Prostate gland (tissue), 2 donors: ENCODE results near the gene PACC1. TPM values are rescaled to one million over a fixed set of nuclear protein-coding genes. Genes with fewer than 3 reads are reported as not detected.
"Not testable (repeated sequence)": the region's sequence is repeated elsewhere in the genome, so short reads cannot be mapped to it uniquely, and the experiment has no call there.

Experiments used
- DNase-seq: peaks from one replicate; pipeline ENCODE4 v3.0.0-alpha.2; 2019; ENCODE audit warnings: low spot score
- H3K27ac ChIP-seq, 2 donors: fragments of 200-600 bp; sonication (generic); 2 replicates each; pipeline ENCODE4 v1.5.1; 2017 to 2019
- H3K27me3 ChIP-seq: fragments of 200-600 bp; sonication (generic); replicated peaks from 2 replicates; pipeline ENCODE4 v1.5.1; 2019; ENCODE audit not compliant: insufficient read depth
- H3K36me3 ChIP-seq, 2 donors: fragments of 200-600 bp; sonication (generic); 1 replicate in 1 of 2; 2 replicates in 1 of 2; pipeline versions ENCODE4 v1.5.1 to v1.8.1; 2017 to 2019
- H3K4me1 ChIP-seq: fragments of 200-600 bp; sonication (generic); replicated peaks from 2 replicates; pipeline ENCODE4 v1.5.1; 2019
- H3K4me3 ChIP-seq, 2 donors: fragments of 200-600 bp; sonication (generic); 2 replicates each; pipeline ENCODE4 v1.5.1; 2017 to 2019
- H3K9me3 ChIP-seq: fragments of 200-600 bp; sonication (generic); 2 replicates; pipeline ENCODE4 v1.5.1; 2017
- POLR2A ChIP-seq: fragments of 450-650 bp; IDR thresholded peaks from one replicate; pipeline ENCODE4 v1.6.1; 2016; ENCODE audit warnings: antibody characterized with exemption, mild to moderate bottlenecking
- POLR2AphosphoS5 ChIP-seq: sonication (generic); formaldehyde crosslinking; IDR thresholded peaks from one replicate; pipeline ENCODE4 v1.6.1; 2017; ENCODE audit warnings: antibody characterized with exemption
- WGBS: methylation state at CpG from one replicate; pipeline ENCODE4 v1.1.5; 2018; 5-methylcytosine and 5-hydroxymethylcytosine counted together
- intact Hi-C: fragments of 100-400 bp; cut with DNase I; formaldehyde crosslinking; loops from one replicate; pipeline ENCODE4 v1.14.2; 2022
- total RNA-seq, 2 donors: library from RNA; depleted of rRNA; stranded (reverse); fragments of >200 nt; gene quantifications; one replicate each; pipeline ENCODE4 v1.1.0, GENCODE V29; 2016
- TF ChIP-seq, protein P1 (sequence below), 4 experiments: fragments of 200-600 bp in 2 of 4; fragments of 450-650 bp in 2 of 4; sonication (generic) in 2 of 4; IDR thresholded peaks; 1 replicate in 3 of 4; 2 replicates in 1 of 4; pipeline ENCODE4 v1.5.1; 2016 to 2019; ENCODE audit warnings: antibody characterized with exemption in 4 of 4, mild to moderate bottlenecking in 2 of 4, moderate library complexity in 2 of 4

PACC1 gene
- total RNA-seq, 2 donors from 2014 or later = 5.6 to 6.4 TPM

DNA sequence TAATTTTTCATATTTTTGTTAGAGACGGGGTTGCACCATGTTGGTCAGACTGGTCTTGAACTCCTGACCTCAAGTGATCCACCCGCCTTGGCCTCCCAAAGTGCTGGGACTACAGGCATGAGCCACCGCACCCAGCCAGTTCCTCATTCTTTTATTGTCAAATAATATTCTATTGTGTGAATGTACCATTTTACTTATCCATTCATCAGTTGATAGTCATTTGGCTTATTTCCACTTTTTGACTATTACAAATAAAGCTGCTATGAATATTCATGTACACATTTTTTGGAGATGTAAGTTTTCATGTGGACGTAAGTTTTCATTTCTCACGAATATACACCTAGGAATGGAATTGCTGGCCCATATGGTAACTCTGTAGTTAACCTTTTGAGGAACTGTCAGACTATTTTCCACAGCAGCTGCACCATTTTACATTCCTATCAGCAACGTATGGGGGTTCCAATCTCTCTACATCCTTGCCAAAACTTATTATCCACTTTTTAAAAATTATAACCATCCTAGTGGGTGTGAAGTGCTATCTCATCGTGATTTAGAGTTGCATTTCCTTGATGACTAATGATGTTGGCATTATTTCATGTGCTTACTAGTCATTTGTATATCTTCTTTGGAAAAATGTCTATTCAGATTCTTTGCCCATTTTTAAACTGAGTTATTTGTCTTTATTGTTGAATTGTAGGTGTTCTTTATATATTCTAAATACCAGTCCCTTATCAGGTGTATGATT is 12.7 kb downstream of the PACC1 start:
- no peak for DNase-seq
- Histone ChIP-seq H3K4me1 (no peaks in the 10 kb centered on the region), H3K36me3 (no peaks in the 10 kb centered on the region), H3K27ac (no peak overlapping the region), H3K27me3 (no peaks in the 10 kb centered on the region), H3K4me3 (no peak overlapping the region), H3K9me3 (no peaks in the 10 kb centered on the region)
- intact Hi-C loops = no loop called here
- no peak for TF ChIP-seq POLR2A
- TF ChIP-seq, protein P1, sequence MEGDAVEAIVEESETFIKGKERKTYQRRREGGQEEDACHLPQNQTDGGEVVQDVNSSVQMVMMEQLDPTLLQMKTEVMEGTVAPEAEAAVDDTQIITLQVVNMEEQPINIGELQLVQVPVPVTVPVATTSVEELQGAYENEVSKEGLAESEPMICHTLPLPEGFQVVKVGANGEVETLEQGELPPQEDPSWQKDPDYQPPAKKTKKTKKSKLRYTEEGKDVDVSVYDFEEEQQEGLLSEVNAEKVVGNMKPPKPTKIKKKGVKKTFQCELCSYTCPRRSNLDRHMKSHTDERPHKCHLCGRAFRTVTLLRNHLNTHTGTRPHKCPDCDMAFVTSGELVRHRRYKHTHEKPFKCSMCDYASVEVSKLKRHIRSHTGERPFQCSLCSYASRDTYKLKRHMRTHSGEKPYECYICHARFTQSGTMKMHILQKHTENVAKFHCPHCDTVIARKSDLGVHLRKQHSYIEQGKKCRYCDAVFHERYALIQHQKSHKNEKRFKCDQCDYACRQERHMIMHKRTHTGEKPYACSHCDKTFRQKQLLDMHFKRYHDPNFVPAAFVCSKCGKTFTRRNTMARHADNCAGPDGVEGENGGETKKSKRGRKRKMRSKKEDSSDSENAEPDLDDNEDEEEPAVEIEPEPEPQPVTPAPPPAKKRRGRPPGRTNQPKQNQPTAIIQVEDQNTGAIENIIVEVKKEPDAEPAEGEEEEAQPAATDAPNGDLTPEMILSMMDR (IDR thresholded peaks at IDR 0.05) = no peak
- TF ChIP-seq POLR2AphosphoS5 = no peak
- WGBS = 87% methylated on average over 7 of the region's 7 CpGs

DNA sequence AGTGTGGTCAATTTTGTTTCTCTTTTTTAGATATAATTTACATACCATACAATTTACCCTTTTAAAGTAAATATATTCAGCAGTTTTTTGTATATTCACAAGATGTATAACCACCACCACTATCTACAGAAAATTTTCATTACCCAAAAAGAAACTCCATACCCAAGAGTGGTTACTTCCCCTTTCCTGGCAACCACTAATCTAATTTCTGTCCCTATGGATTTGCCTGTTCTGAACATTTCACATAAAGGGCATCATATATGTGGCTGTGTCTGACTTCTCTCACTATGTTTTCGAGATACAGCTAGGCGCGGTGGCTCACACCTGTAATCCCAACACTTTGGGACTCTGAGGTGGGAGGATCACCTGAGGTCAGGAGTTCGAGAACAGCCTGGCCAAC is 13.6 kb downstream of the PACC1 start:
- TF ChIP-seq, protein P1 (IDR thresholded peaks at IDR 0.05) = no peak
- no peak for TF ChIP-seq POLR2AphosphoS5
- no peak for TF ChIP-seq POLR2A
- Histone ChIP-seq H3K9me3 (no peaks in the 10 kb centered on the region), H3K27me3 (no peaks in the 10 kb centered on the region), H3K4me1 (no peaks in the 10 kb centered on the region), H3K36me3 (no peaks in the 10 kb centered on the region), H3K27ac (no peak overlapping the region), H3K4me3 (no peak overlapping the region)
- intact Hi-C loops = no loop called here
- no peak for DNase-seq
- WGBS = 97% methylated on average over 4 of the region's 4 CpGs

DNA sequence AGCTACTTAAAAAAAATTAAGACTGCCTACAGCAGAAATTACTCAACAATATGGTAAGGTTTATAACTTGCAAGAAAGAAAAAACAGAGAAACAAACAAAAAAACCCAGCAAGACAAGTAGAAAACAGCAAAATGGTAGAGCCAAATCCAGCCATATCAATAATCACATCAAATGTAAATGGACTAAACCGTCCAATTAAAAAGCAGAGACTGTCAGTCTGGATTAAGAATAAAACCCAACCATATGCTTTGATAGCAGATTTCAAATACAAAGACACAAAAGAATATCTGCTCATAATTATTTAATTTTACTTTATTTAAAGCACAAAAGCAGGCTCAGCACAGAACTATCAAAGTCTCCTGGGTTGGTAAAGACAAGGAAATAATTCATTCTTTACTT is 17.5 kb downstream of the PACC1 start:
- no peaks in the 10 kb centered on the region for H3K9me3 ChIP-seq
- H3K4me3 ChIP-seq = no peak overlapping the region
- TF ChIP-seq POLR2AphosphoS5 (no peak), POLR2A (no peak)
- TF ChIP-seq, protein P1 (IDR thresholded peaks at IDR 0.05) = no peak
- WGBS = 98% methylated on average over 1 of the region's 1 CpG
- H3K27me3 ChIP-seq = no peaks in the 10 kb centered on the region
- intact Hi-C loops = no loop called here
- DNase-seq = no peak
- no peak overlapping the region for H3K27ac ChIP-seq
- no peaks in the 10 kb centered on the region for H3K4me1 ChIP-seq
- H3K36me3 ChIP-seq = no peaks in the 10 kb centered on the region

DNA sequence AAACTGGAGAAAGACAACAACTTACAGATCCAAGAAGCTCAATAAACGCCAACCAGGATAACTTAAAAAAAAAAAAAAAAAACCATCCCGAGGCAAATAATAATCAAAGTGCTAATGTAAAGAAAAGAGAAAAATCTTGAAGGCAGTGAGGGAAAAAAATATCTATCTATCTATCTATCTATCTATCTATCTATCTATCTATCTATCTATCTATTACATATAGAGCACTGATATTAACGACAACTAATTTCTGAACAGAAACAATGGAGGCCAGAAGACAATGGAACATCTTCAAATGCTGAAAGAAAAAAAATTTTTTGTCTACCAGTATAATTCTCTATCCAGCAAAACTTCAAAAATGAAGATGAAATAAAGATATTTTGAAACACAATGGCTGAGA is 18.0 kb downstream of the PACC1 start:
- Histone ChIP-seq H3K36me3 (no peaks in the 10 kb centered on the region), H3K27me3 (no peaks in the 10 kb centered on the region), H3K27ac (no peak overlapping the region), H3K4me3 (no peak overlapping the region), H3K4me1 (no peaks in the 10 kb centered on the region), H3K9me3 (no peaks in the 10 kb centered on the region)
- TF ChIP-seq POLR2AphosphoS5 (no peak), POLR2A (no peak)
- TF ChIP-seq, protein P1 (IDR thresholded peaks at IDR 0.05) = no peak
- intact Hi-C loops = no loop called here
- 94% methylated on average over 3 of the region's 3 CpGs for WGBS
- DNase-seq = no peak

DNA sequence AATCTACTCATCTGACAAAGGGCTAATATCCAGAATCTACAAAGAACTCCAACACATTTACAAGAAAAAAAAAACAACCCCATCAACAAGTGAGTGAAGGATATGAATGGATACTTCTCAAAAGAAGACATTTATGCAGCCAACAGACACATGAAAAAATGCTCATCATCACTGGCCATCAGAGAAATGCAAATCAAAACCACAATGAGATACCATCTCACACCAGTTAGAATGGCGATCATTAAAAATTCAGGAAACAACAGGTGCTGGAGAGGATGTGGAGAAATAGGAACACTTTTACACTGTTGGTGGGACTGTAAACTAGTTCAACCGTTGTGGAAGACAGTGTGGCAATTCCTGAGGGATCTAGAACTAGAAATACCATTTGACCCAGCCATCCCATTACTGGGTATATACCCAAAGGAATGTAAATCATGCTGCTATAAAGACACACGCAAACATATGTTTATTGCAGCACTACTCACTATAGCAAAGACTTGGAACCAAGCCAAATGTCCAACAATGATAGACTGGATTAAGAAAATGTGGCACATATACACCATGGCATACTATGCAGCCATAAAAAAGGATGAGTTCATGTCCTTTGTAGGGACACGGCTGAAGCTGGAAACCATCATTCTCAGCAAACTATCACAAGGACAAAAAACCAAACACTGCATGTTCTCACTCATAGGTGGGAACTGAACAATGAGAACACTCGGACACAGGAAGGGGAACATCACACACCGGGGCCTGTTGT is 18.8 kb downstream of the PACC1 start:
- H3K9me3 ChIP-seq, H3K4me1 ChIP-seq, DNase-seq, H3K27ac ChIP-seq, H3K4me3 ChIP-seq, H3K27me3 ChIP-seq, H3K36me3 ChIP-seq, intact Hi-C loops: not testable (repeated sequence)
- 95% methylated on average over 6 of the region's 6 CpGs for WGBS
